HG02678 (cell line): ENCODE data around the gene SDC1.

Experiments used
- ATAC-seq: cut with Tn5 transposase; IDR thresholded peaks from one replicate; pipeline ENCODE4 v1.9.1; 2021; ENCODE audit warnings: mild to moderate bottlenecking, moderate library complexity; ENCODE audit not compliant: unreplicated experiment

The SDC1 gene

DNA sequence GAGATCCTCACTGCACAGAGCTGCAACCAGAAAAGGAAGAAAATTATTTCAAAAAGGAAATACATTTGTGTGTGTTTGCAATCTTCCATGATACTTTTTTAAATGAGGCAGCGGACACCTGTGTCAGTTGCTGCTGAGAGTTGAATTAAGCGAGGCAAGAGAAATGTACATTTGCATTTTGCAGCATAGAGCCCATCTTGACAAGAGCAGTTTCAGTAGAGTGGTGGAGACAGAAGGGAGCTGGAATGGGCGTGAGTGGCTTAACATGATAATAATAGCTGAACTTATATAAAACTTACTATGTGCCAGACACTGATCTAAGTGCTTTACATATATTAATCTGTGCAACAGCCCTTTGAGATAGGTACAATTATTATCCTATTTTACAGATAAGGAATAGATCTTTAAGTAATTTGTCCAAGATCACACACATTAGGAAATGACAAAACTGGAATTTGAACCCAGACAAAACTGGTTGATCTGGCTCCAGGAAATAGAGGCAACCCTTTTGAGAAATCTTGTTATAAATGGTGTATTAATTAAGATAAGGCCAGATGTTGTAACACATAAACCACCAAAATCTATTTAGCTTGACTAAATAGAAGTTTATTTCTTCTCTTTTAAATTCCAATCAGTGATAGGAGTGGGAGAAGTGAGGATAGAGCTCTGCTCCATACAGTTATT is 68.7 kb downstream of the SDC1 start:
- ATAC-seq: no peak

GRCh38 chr2:20153131-20153851 is 71.6 kb downstream of the SDC1 start:
- ATAC-seq: no peak

DNA sequence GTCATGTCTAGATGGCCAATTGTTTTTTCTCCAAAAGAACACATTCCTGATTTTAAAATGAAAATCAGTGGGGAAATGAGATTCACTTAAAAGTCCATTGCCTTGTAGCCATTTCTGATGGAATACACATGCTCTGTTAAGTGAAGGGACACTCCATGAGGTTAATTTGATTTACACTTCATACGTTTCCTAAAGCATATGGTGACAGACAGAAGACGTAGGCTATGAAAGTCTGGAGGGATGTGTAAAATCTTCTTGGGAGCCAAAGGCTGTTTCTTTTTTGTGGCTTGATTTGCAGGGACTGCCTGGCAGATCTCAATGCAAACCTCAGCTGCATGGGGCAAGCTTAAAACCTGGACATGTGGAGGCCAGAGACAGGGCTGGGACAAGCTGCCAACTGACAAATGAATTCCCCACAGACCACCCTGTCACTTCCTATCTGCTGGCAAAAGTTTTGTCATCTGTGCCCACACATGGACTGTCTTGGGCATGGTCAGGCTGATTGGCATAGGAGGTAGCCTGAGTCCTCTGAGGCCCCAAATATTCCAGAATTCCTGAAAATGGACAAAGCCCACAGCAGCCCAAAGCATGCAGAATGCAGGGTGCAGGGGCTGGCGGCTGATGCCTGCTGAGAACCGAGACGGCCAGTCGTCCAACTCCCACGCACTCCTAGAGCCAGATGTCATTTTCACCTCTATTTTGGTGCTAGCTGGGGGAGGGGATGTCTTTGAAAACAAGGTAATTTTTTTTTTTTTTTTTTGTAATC is 73.9 kb downstream of the SDC1 start:
- peak; percentile 70 for ATAC-seq
